ENCODE results near the gene PLN. TPM values are rescaled to one million over a fixed set of nuclear protein-coding genes. Genes with fewer than 3 reads are reported as not detected.

PLN gene
- total and polyA plus RNA-seq, 9 of the 15 experiments (the other 6 are each of a cell fraction or from before 2014, with no cell fraction given): 0.03 to 0.30 (median 0.03) TPM; not detected in 6

DNA sequence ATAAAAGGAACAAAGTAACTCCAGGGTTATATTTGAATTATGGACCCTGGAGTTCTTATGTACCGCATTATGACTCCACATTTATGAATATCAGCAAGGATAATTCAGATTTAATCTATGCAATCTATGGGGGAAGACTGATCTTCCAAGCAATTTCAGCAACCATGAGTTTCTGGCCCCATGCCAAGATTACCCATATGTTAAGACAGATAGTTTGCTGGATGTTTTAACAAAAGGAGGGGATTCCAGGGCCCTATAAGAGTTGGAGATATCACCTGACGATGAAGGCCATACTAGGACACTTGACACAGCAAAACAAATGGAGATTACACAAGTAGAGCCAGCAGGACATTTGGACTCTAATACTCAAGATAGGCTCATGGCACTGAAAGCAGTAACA, 45.9 kb upstream of the PLN start (continued):
- TF ChIP-seq, protein P1, sequence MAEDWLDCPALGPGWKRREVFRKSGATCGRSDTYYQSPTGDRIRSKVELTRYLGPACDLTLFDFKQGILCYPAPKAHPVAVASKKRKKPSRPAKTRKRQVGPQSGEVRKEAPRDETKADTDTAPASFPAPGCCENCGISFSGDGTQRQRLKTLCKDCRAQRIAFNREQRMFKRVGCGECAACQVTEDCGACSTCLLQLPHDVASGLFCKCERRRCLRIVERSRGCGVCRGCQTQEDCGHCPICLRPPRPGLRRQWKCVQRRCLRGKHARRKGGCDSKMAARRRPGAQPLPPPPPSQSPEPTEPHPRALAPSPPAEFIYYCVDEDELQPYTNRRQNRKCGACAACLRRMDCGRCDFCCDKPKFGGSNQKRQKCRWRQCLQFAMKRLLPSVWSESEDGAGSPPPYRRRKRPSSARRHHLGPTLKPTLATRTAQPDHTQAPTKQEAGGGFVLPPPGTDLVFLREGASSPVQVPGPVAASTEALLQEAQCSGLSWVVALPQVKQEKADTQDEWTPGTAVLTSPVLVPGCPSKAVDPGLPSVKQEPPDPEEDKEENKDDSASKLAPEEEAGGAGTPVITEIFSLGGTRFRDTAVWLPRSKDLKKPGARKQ (CRISPR knock-in tag; IDR thresholded peaks at IDR 0.05): no peak
- TF ChIP-seq ZNF445 (CRISPR knock-in tag; IDR thresholded peaks at IDR 0.05; ENCODE audit: low read depth): no peak
- TF ChIP-seq ZNF134 (CRISPR knock-in tag; conservative IDR thresholded peaks at IDR 0.05): no peak
- TF ChIP-seq FOXP1 (CRISPR knock-in tag; IDR thresholded peaks at IDR 0.05): no peak
- TF ChIP-seq NCOA6 (IDR thresholded peaks at IDR 0.05): no peak
- TF ChIP-seq GABPA (tag; conservative IDR thresholded peaks at IDR 0.05; ENCODE audit: low read depth): no peak
- TF ChIP-seq, protein P2, sequence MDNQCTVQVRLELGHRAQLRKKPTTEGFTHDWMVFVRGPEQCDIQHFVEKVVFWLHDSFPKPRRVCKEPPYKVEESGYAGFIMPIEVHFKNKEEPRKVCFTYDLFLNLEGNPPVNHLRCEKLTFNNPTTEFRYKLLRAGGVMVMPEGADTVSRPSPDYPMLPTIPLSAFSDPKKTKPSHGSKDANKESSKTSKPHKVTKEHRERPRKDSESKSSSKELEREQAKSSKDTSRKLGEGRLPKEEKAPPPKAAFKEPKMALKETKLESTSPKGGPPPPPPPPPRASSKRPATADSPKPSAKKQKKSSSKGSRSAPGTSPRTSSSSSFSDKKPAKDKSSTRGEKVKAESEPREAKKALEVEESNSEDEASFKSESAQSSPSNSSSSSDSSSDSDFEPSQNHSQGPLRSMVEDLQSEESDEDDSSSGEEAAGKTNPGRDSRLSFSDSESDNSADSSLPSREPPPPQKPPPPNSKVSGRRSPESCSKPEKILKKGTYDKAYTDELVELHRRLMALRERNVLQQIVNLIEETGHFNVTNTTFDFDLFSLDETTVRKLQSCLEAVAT (IDR thresholded peaks at IDR 0.05): no peak
- TF ChIP-seq GABPB2 (CRISPR knock-in tag; conservative IDR thresholded peaks at IDR 0.05): no peak
- TF ChIP-seq, protein P3, sequence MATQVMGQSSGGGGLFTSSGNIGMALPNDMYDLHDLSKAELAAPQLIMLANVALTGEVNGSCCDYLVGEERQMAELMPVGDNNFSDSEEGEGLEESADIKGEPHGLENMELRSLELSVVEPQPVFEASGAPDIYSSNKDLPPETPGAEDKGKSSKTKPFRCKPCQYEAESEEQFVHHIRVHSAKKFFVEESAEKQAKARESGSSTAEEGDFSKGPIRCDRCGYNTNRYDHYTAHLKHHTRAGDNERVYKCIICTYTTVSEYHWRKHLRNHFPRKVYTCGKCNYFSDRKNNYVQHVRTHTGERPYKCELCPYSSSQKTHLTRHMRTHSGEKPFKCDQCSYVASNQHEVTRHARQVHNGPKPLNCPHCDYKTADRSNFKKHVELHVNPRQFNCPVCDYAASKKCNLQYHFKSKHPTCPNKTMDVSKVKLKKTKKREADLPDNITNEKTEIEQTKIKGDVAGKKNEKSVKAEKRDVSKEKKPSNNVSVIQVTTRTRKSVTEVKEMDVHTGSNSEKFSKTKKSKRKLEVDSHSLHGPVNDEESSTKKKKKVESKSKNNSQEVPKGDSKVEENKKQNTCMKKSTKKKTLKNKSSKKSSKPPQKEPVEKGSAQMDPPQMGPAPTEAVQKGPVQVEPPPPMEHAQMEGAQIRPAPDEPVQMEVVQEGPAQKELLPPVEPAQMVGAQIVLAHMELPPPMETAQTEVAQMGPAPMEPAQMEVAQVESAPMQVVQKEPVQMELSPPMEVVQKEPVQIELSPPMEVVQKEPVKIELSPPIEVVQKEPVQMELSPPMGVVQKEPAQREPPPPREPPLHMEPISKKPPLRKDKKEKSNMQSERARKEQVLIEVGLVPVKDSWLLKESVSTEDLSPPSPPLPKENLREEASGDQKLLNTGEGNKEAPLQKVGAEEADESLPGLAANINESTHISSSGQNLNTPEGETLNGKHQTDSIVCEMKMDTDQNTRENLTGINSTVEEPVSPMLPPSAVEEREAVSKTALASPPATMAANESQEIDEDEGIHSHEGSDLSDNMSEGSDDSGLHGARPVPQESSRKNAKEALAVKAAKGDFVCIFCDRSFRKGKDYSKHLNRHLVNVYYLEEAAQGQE (IDR thresholded peaks at IDR 0.05; ENCODE audit: borderline replicate concordance): no peak
- TF ChIP-seq, protein P3 (CRISPR knock-in tag; IDR thresholded peaks at IDR 0.05; ENCODE audit: low read depth): no peak
- 0 out of 2 replicates have a peak, but pooled peaks have one; percentile 33 for TF ChIP-seq TAL1 (IDR thresholded peaks at IDR 0.05)
- TF ChIP-seq PTTG1 (tag; IDR thresholded peaks at IDR 0.05; ENCODE audit: low read depth): no peak
